Activated CD8-positive, alpha-beta memory T cell treated with anti-CD3 and anti-CD28 coated beads for 24 hours (primary cell): ENCODE results near the gene CUL3.
"Not testable (repeated sequence)": the region's sequence is repeated elsewhere in the genome, so short reads cannot be mapped to it uniquely, and the experiment has no call there.

Experiments
- DNase-seq: peaks from one replicate; pipeline ENCODE4 v3.0.0-alpha.2; 2020

CUL3 gene

GRCh38 chr2:224532931-224533330, 52.2 kb downstream of the CUL3 start:
- DNase-seq, result no peak

GRCh38 chr2:224532441-224532840, 52.7 kb downstream of the CUL3 start:
- DNase-seq, result no peak

DNA sequence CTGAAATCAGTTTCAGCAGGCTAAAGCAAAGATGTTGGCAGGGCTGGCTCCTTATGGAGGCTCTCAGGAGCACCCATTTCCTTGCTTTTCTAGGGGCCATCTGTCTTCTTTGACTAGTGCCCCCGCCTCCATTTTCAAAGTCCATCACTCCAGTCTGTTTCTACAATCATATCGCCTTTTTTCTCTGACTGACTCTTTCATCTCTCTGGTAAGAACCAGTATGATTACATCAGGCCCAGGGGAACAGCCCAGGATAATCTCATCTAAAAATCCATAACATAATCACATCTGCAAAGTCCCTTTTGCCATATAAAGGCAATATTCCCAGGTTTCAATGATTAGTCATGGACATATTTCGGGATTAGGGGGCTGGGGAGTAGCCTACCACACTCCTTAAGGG, 57.0 kb downstream of the CUL3 start:
- DNase-seq, result no peak

DNA sequence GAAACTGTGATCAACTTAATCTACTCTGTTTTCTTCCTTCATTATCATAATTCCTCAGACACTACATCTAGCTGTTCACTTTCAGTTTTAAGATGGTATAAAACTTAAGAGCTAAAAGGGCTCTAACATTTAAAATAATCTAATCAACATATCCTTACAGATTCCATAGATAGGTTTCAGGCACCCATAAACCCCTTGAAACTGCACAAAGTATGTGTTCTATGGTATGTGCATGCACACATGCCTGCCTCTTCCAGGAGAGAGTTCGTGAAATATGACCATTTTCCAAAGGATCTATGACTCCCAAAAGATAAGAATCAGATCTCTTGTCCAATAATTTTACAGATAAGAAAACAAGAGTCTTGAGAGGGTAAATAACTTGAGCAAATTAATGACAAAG, 59.4 kb downstream of the CUL3 start:
- DNase-seq, result no peak

- DNase-seq, result no peak
Observed at GRCh38 chr2:224524657-224525056, 60.5 kb downstream of the CUL3 start.

GRCh38 chr2:224523626-224524577, 61.3 kb downstream of the CUL3 start:
- no peak for DNase-seq

- DNase-seq, result not testable (repeated sequence)
Observed at GRCh38 chr2:224522483-224522882, 62.7 kb downstream of the CUL3 start.

DNA sequence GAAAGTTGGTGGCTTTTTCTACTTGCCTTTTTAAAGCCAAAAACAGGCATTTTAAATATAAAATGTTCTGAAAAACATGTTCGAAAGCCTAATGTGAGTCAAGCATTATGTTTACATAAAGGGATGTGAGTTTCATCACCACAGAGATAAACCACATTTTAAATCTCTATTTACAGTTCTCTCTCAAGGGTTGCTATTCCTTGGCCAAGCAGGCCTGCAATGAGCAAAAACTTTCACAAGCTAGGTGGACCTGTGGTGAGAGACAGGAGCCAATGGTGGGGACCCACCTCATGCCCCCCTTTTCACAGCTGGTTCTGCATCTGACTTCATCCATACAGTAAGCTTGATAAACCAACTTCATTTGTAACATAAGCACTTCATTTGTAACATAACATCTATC, 65.1 kb downstream of the CUL3 start:
- no peak for DNase-seq

GRCh38 chr2:224518806-224519580, 66.2 kb downstream of the CUL3 start:
- no peak for DNase-seq

DNA sequence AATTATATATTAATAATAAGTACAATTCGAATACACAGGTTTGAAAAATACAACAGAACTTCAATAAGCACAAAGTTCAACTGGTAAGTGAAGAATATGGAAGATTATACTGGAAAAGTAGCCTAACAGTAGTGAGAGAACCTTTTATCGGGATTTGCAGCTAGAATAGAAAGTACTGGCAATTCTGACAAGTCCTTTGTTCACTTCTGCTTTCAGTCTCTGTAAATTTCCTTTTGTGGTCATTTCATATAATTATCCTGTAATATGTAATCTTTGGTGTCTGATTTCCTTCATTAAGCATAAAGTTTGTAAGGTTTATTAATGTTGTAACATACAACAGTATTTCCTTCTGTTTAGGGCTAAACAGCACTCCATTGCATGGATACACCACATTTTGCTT, 67.2 kb downstream of the CUL3 start:
- DNase-seq, result no peak

GRCh38 chr2:224516393-224516792, 68.8 kb downstream of the CUL3 start:
- DNase-seq, result not testable (repeated sequence)

DNA sequence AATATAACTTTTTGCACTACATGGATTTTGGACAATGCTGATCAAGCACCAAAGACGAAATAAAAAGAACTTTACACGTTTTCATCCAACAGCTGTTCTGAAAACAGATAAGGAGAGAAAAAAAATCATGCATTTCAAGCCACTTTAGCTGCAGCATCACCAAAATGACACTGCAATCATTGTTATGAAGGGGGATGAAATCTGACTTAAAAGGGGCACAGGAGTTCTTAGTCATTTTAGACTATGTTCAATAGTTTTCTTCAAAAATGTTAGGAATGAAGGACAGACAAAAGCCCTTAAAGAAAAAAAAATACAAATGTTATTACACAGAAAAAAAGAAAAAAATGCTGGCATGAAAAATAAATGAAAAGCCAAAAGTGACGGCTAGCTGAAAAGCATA, 71.2 kb downstream of the CUL3 start:
- no peak for DNase-seq

DNA sequence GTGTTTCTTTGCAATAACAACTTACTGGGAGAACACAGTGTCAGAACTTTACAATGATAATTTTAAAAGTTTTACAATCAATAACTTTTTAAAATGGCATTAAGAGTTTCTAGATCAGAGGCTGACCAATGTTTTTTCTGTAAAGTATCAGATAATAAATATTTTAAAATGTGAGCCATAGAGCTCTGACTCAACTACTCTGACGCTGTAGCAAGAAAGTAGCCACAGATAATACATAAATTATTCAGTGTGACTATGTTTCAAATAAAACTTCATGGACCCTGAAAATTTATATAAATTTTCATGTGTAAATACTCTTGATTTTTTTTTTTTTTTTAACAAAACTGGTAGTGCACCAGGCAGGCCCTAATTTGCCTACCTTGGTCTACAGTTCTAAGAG, 77.4 kb downstream of the CUL3 start:
- no peak for DNase-seq

- DNase-seq, result no peak
Observed at GRCh38 chr2:224506494-224506893, 78.7 kb downstream of the CUL3 start.

GRCh38 chr2:224498991-224499390, 86.2 kb downstream of the CUL3 start:
- no peak for DNase-seq

GRCh38 chr2:224492531-224492930, 92.6 kb downstream of the CUL3 start:
- DNase-seq, result no peak

DNA sequence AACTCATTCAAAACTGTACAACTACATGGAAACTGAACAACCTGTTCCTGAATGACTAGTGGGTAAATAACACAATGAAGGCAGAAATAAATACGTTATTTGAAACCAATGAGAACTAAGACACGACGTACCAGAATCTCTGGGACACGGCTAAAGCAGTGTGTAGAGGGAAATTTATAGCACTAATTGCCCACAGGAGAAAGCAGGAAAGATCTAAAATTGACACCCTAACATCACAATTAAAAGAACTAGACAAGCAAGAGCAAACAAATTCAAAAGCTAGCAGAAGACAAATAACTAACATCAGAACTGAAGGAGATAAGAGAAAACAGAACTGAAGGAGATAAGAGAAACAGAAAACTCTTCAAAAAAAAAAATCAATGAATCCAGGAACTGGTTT, 97.2 kb downstream of the CUL3 start:
- not testable (repeated sequence) for DNase-seq

DNA sequence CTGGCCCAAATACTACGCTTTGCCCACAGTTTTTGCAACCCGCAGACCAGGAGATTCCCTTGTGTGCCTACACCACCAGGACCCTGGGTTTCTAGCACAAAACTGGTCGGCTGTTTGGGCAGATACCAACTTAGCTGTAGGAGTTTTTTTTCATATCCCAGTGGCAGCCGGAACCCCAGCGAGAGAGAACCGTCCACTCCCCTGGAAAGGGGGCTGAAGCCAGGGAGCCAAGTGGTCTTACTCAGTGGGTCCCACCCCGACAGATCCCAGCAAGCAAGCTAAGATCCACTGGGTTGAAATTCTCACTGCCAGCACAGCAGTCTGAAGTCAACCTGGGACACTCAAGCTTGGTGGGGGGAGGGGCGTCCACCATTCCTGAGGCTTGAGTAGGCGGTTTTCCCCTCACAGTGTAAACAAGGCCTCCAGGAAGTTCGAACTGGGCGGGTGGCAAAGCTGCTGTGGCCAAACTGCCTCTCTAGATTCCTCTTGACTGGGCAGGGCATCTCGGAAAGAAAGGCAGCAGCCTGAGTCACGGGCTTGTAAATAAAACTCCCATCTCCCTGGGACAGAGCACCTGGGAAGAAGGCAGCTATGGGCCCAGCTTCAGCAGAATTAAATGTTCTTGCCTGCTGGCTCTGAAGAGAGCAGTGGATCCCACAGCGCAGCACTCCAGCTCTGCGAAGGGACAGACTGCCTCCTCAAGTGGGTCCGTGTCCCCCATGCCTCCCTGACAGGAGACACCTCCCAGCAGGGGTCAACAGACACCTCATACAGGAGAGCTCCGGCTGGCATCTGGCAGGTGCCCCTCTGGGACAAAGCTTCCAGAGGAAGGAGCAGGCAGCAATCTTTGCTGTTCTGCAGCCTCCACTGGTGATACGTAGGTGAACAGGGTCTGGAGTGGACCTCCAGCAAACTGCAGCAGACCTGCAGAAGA, 99.8 kb downstream of the CUL3 start:
- not testable (repeated sequence) for DNase-seq

DNA sequence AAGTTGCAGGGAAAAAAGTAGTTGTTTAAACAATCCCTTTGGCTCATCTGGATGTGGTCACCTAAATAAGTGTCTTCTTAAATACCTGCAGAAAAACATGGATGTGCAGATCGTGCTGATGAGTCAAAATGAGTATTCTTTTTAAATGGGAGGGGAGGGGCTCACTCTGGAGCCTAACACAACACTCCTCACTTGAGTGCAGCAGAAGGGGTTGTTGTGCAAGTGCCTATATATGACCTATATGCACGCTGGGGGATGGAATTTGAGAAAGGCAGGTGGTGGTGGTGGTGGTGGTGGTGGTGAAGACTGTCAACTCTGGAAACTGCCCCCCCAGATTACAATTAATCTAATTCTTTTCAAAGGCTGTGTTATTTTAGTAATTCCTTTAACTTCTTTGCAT, 105.3 kb downstream of the CUL3 start:
- DNase-seq, result no peak

DNA sequence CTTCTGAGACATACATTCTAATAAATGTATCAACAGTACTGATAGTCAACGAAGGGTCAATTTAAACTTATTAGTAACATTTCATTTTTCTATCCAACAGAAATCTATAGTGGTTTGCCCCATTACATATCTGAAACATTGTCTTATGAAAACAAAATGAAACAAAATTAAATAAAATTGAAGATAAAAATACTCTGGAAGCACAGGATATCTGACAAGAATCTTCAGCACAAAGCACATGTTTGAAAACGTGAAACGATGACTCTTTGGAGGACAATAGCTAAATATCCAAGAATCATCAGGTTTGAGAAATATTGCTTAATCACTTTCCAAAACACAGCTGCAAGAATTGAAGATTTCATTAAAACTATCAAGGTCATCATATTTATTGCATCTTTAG, 112.3 kb downstream of the CUL3 start:
- DNase-seq, result no peak

GRCh38 chr2:224472137-224472536, 113.0 kb downstream of the CUL3 start:
- DNase-seq, result no peak

GRCh38 chr2:224469374-224469964, 115.7 kb downstream of the CUL3 start:
- no peak for DNase-seq
